Heart left ventricle (tissue), 16 donors: ENCODE measurements around the gene SHROOM2. TPM values are rescaled to one million over a fixed set of nuclear protein-coding genes. Genes with fewer than 3 reads are reported as not detected.

ENCODE experiments used
- ATAC-seq, 4 donors: fragments of 200-7000 bp; cut with Tn5 transposase; one replicate each; pipeline ENCODE4 v1.9.1; 2020 to 2022; ENCODE audit warnings: moderate library complexity in 4 of 4, mild to moderate bottlenecking in 3 of 4, moderate number of reproducible peaks in 1 of 4
- DNase-seq, 5 donors: peaks; one replicate each; pipeline ENCODE4 v3.0.0-alpha.2; 2020
- H3K27ac ChIP-seq, 12 donors: fragments of 200-600 bp; sonication (generic) in 4 of 12; one replicate each; pipeline versions ENCODE4 v1.5.0 to v1.8.0; 2016 to 2022; ENCODE audit warnings: mild to moderate bottlenecking in 2 of 12
- H3K27me3 ChIP-seq, 9 donors: fragments of 200-600 bp; sonication (generic) in 2 of 9; one replicate each; pipeline versions ENCODE4 v1.5.1 to v1.8.0; 2016 to 2022; ENCODE audit warnings: mild to moderate bottlenecking in 3 of 9
- H3K36me3 ChIP-seq, 9 donors: fragments of 200-600 bp; sonication (generic) in 2 of 9; one replicate each; pipeline versions ENCODE4 v1.5.0 to v1.8.0; 2018 to 2022; ENCODE audit warnings: mild to moderate bottlenecking in 2 of 9
- H3K4me1 ChIP-seq, 12 donors: fragments of 200-600 bp; sonication (generic) in 4 of 12; one replicate each; pipeline versions ENCODE4 v1.5.0 to v1.8.0; 2016 to 2022; ENCODE audit warnings: mild to moderate bottlenecking in 3 of 12
- H3K4me3 ChIP-seq, 12 donors: fragments of 200-600 bp; sonication (generic) in 4 of 12; one replicate each; pipeline versions ENCODE4 v1.5.0 to v1.8.0; 2017 to 2022; ENCODE audit warnings: mild to moderate bottlenecking in 9 of 12, moderate library complexity in 4 of 12
- H3K9me3 ChIP-seq, 12 donors: fragments of 200-600 bp; sonication (generic) in 4 of 12; one replicate each; pipeline versions ENCODE4 v1.5.0 to v1.8.0; 2016 to 2022; ENCODE audit warnings: mild to moderate bottlenecking in 1 of 12
- CTCF ChIP-seq, 12 donors: fragments of 200-600 bp; sonication (generic) in 4 of 12; IDR thresholded peaks; one replicate each; pipeline versions ENCODE4 v1.5.0 to v1.8.0; 2018 to 2022; ENCODE audit warnings: antibody characterized with exemption in 12 of 12, mild to moderate bottlenecking in 5 of 12
- POLR2A ChIP-seq, 2 donors: fragments of 450-650 bp; IDR thresholded peaks; one replicate each; pipeline ENCODE4 v1.6.1; 2017; ENCODE audit warnings: antibody characterized with exemption in 2 of 2, mild to moderate bottlenecking in 2 of 2, moderate library complexity in 2 of 2
- WGBS, 4 donors: extraction: QIAGEN DNeasy Blood & Tissue Kit in 2 of 4; methylation state at CpG; one replicate each; pipeline versions ENCODE4 v1.1.5 to v1.1.7; 2013 to 2018; 5-methylcytosine and 5-hydroxymethylcytosine counted together
- intact Hi-C, 10 donors: fragments of 100-400 bp; cut with DNase I; formaldehyde crosslinking; loops; one replicate each; pipeline versions ENCODE4 v1.11.1 to v1.14.2; 2022
- polyA plus RNA-seq, 2 donors: library from polyadenylated mRNA; stranded (reverse); fragments of 200-250 nt; gene quantifications; one replicate each; pipeline ENCODE4 v1.2.3, GENCODE V29; 2013
- total RNA-seq, 9 donors: library from RNA; depleted of rRNA in 2 of 9; stranded (reverse); fragments of >200 nt in 2 of 9; fragmentation: NEBNext Ultra II Directional in 3 of 9; extraction: Animal tissue kit (Norgen Biotek cat#: 25700) in 3 of 9; gene quantifications; one replicate each; pipeline versions ENCODE4 v1.1.0 to v1.2.4, GENCODE V29; 2016 to 2023
- donor health status: ischemic (EF 13 %, LVEDD 7.1; RV severe dilation, severe dysfunction).
- donor health status: healthy with polysubstance abuse.
- donor health status: DM: no; HTN: yes; CAD: no.
- donor health status: DM: no; HTN: no; CAD: no.
- donor health status: ischemic (EF 25% LVEDD 6.9; RV normal size, moderate dysfunction).
- donor health status: ischemic (EF 25% LVEDD 5.7; RV mildly dilated, moderate dysfunction).
- donor health status: healthy.
- donor health status: DM: yes; HTN: yes; CAD: no.
- donor health status: ischemic (EF 35%, LVEDD 5.7; RV mildly dilated, moderate dysfunction).
- donor health status: nonischemic (EF 11% LVEDD 7.7; RV severe dilation, severe dysfunction).
- donor health status: DM: yes; HTN: yes; CAD: no.
- donor health status: PGD.
- donor health status: ischemic (EF 29% LVEDD 5.4; RV normal size, mild dysfunction).
- donor health status: nonischemic (EF 23%, LVEDD 6.1; RV moderate dilation, normal function).

SHROOM2 gene
- total and polyA plus RNA-seq, 11 donors = 0.38 to 1.7 (median 0.83) TPM

GRCh38 chrX:9880237-9880636 lies 94.0 kb downstream of the SHROOM2 start:
- Histone ChIP-seq H3K27ac (no peak overlapping the region), H3K4me1 (peaks cover 0 to 10% (median 0%) of the 10 kb centered on the region in 12 donors), H3K27me3 (peaks cover 0 to 34% (median 0%) of the 10 kb centered on the region in 9 donors), H3K36me3 (no peaks in the 10 kb centered on the region), H3K4me3 (no peak overlapping the region), H3K9me3 (no peaks in the 10 kb centered on the region)
- DNase-seq (no peak), ATAC-seq (no peak)
- WGBS, 4 donors = 83 to 97% (median 95%) methylated on average over 10 to 13 of the region's 13 CpGs
- TF ChIP-seq CTCF (IDR thresholded peaks at IDR 0.05) = no peak
- TF ChIP-seq POLR2A (IDR thresholded peaks at IDR 0.05) = no peak
- intact Hi-C loops = loop anchor here in 7 of 10 donors (10.0 kb wide), 4 partner anchors 105 to 245 kb away; no protein-coding TSS in a partner anchor

- no peak for ATAC-seq
- 74 to 85% (median 79%) methylated on average over 7 of the region's 7 CpGs for WGBS, 4 donors
- Histone ChIP-seq H3K27me3 (peaks cover 0 to 34% (median 0%) of the 10 kb centered on the region in 9 donors), H3K27ac (no peak overlapping the region), H3K36me3 (no peaks in the 10 kb centered on the region), H3K9me3 (no peaks in the 10 kb centered on the region), H3K4me3 (no peak overlapping the region), H3K4me1 (peaks cover 0 to 10% (median 0%) of the 10 kb centered on the region in 12 donors)
- intact Hi-C loops = loop anchor here in 7 of 10 donors (10.0 kb wide), 4 partner anchors 104 to 244 kb away; no protein-coding TSS in a partner anchor
- TF ChIP-seq CTCF (IDR thresholded peaks at IDR 0.05) = no peak
- no peak for TF ChIP-seq POLR2A (IDR thresholded peaks at IDR 0.05)
- no peak for DNase-seq
Measured at GRCh38 chrX:9880870-9881269, 94.6 kb downstream of the SHROOM2 start.

GRCh38 chrX:9882669-9883446 lies 96.6 kb downstream of the SHROOM2 start:
- TF ChIP-seq CTCF (IDR thresholded peaks at IDR 0.05) = no peak
- no peak for TF ChIP-seq POLR2A (IDR thresholded peaks at IDR 0.05)
- no peaks in the 10 kb centered on the region for H3K36me3 ChIP-seq
- H3K9me3 ChIP-seq = no peaks in the 10 kb centered on the region
- no peak overlapping the region for H3K27ac ChIP-seq
- H3K4me3 ChIP-seq = no peak overlapping the region
- peak in 3 of 4 donors; percentile 66 to 78 (median 78) for ATAC-seq
- peak in 1 of 5 donors; percentile 7 for DNase-seq
- peaks cover 0 to 10% (median 0%) of the 10 kb centered on the region in 12 donors for H3K4me1 ChIP-seq
- 22 to 37% (median 31%) methylated on average over 15 of the region's 15 CpGs for WGBS, 4 donors
- H3K27me3 ChIP-seq = peaks cover 0 to 40% (median 0%) of the 10 kb centered on the region in 9 donors
- intact Hi-C loops = loop anchor here in 7 of 10 donors (10.0 kb wide), 4 partner anchors 102 to 242 kb away; no protein-coding TSS in a partner anchor

GRCh38 chrX:9884031-9884779 lies 98.0 kb downstream of the SHROOM2 start:
- Histone ChIP-seq H3K36me3 (no peaks in the 10 kb centered on the region), H3K4me3 (no peak overlapping the region), H3K27me3 (peaks cover 0 to 34% (median 0%) of the 10 kb centered on the region in 9 donors), H3K9me3 (no peaks in the 10 kb centered on the region), H3K4me1 (peaks cover 0 to 10% (median 0%) of the 10 kb centered on the region in 12 donors), H3K27ac (no peak overlapping the region)
- intact Hi-C loops = loop anchor here in 7 of 10 donors (10.0 kb wide), 4 partner anchors 101 to 241 kb away; no protein-coding TSS in a partner anchor
- no peak for ATAC-seq
- no peak for DNase-seq
- 71 to 77% (median 74%) methylated on average over 9 of the region's 9 CpGs for WGBS, 4 donors
- TF ChIP-seq POLR2A (IDR thresholded peaks at IDR 0.05) = no peak
